ENCODE data around the gene OR1S2. TPM values are rescaled to one million over a fixed set of nuclear protein-coding genes. Genes with fewer than 3 reads are reported as not detected.

The OR1S2 gene
- not detected for polyA plus RNA-seq (2013, experiment 1 of 2)
- polyA plus RNA-seq (2013, experiment 2 of 2), result not detected

GRCh38 chr11:58204042-58204441, at the start of gene OR1S2:
TSS of gene OR1S2 (minus strand) at chr11:58204142. CDS start at chr11:58204142, 0 bp downstream.
- no peak within 1 kb of the TSS for H2AFZ ChIP-seq (ENCODE audit: low read length)
- no peak for DNase-seq (ENCODE audit: low spot score)
- H3K27me3 ChIP-seq (ENCODE audit: control insufficient read depth in 3 of 3, insufficient read depth in 3 of 3, low read depth in 1 of 3, low read length in 3 of 3), result no peaks in the 10 kb centered on the region
- H3K79me1 ChIP-seq (ENCODE audit: low read depth, low read length), result no peaks in the 10 kb centered on the region
- no peak within 1 kb of the TSS for H2BK5ac ChIP-seq (ENCODE audit: low read length)
- H3K4me2 ChIP-seq (ENCODE audit: insufficient read depth, low read length, poor library complexity, severe bottlenecking), result no peak within 1 kb of the TSS
- no peak within 1 kb of the TSS for H3K4me3 ChIP-seq (ENCODE audit: low read length in 2 of 2)
- H4K8ac ChIP-seq (ENCODE audit: low read depth, low read length), result no peak within 1 kb of the TSS
- no peak within 1 kb of the TSS for H3K4ac ChIP-seq (ENCODE audit: low read length)
- H3K4me1 ChIP-seq (ENCODE audit: control insufficient read depth in 2 of 2, insufficient read depth in 1 of 2, low read depth in 1 of 2, low read length in 2 of 2), result no peaks in the 10 kb centered on the region
- H3K27ac ChIP-seq (replicated peaks; ENCODE audit: low read length), result no peak within 1 kb of the TSS
- no peak within 1 kb of the TSS for H3K18ac ChIP-seq (ENCODE audit: low read length)
- no peak within 1 kb of the TSS for H3K14ac ChIP-seq (ENCODE audit: low read length)
- H3K9me3 ChIP-seq (replicated peaks in 1 of 2; ENCODE audit: control insufficient read depth in 2 of 2, insufficient read depth in 1 of 2, low read depth in 1 of 2, low read length in 2 of 2), result no peaks in the 10 kb centered on the region
- H2BK120ac ChIP-seq (ENCODE audit: low read depth, low read length), result no peak within 1 kb of the TSS
- H2BK12ac ChIP-seq (ENCODE audit: low read length), result no peak within 1 kb of the TSS
- H2BK15ac ChIP-seq (ENCODE audit: low read length), result no peak within 1 kb of the TSS
- no peak within 1 kb of the TSS for H3K23ac ChIP-seq (ENCODE audit: low read depth, low read length, poor library complexity)
- no peaks in the 10 kb centered on the region for H3K36me3 ChIP-seq (replicated peaks in 1 of 2; ENCODE audit: control insufficient read depth in 2 of 2, insufficient read depth in 2 of 2, low read length in 2 of 2)
- no peak within 1 kb of the TSS for H3K9ac ChIP-seq (ENCODE audit: low read depth, low read length, poor library complexity)
- H4K91ac ChIP-seq (ENCODE audit: low read depth, low read length, poor library complexity), result no peak within 1 kb of the TSS
- H2AK5ac ChIP-seq (ENCODE audit: low read depth, low read length), result no peak within 1 kb of the TSS

- no peak overlapping the region for H2BK120ac ChIP-seq (ENCODE audit: low read depth, low read length)
- H3K4me1 ChIP-seq (ENCODE audit: control insufficient read depth in 2 of 2, insufficient read depth in 1 of 2, low read depth in 1 of 2, low read length in 2 of 2), result no peaks in the 10 kb centered on the region
- no peak overlapping the region for H4K91ac ChIP-seq (ENCODE audit: low read depth, low read length, poor library complexity)
- H2BK5ac ChIP-seq (ENCODE audit: low read length), result no peak overlapping the region
- H2AFZ ChIP-seq (ENCODE audit: low read length), result no peak overlapping the region
- H3K36me3 ChIP-seq (replicated peaks in 1 of 2; ENCODE audit: control insufficient read depth in 2 of 2, insufficient read depth in 2 of 2, low read length in 2 of 2), result no peaks in the 10 kb centered on the region
- no peak overlapping the region for H2AK5ac ChIP-seq (ENCODE audit: low read depth, low read length)
- no peak overlapping the region for H3K9ac ChIP-seq (ENCODE audit: low read depth, low read length, poor library complexity)
- peaks cover 0 to 2% (median 0%) of the 10 kb centered on the region in 3 experiments for H3K27me3 ChIP-seq (ENCODE audit: control insufficient read depth in 3 of 3, insufficient read depth in 3 of 3, low read depth in 1 of 3, low read length in 3 of 3)
- H3K4me3 ChIP-seq (ENCODE audit: low read length in 2 of 2), result no peak overlapping the region
- H3K79me1 ChIP-seq (ENCODE audit: low read depth, low read length), result no peaks in the 10 kb centered on the region
- H2BK12ac ChIP-seq (ENCODE audit: low read length), result no peak overlapping the region
- no peak overlapping the region for H3K18ac ChIP-seq (ENCODE audit: low read length)
- H3K9me3 ChIP-seq (replicated peaks in 1 of 2; ENCODE audit: control insufficient read depth in 2 of 2, insufficient read depth in 1 of 2, low read depth in 1 of 2, low read length in 2 of 2), result peaks cover 0 to 2% of the 10 kb centered on the region in 2 donors
- no peak overlapping the region for H3K27ac ChIP-seq (replicated peaks; ENCODE audit: low read length)
- no peak overlapping the region for H3K14ac ChIP-seq (ENCODE audit: low read length)
- no peak overlapping the region for H4K8ac ChIP-seq (ENCODE audit: low read depth, low read length)
- WGBS, 2 donors (ENCODE audit: extremely low coverage in 2 of 2, insufficient read length in 2 of 2, insufficient replicate concordance in 1 of 2), result no CpG with 5 or more reads among the region's 2 CpGs
- no peak overlapping the region for H3K23ac ChIP-seq (ENCODE audit: low read depth, low read length, poor library complexity)
- H3K4me2 ChIP-seq (ENCODE audit: insufficient read depth, low read length, poor library complexity, severe bottlenecking), result no peak overlapping the region
- no peak overlapping the region for H2BK15ac ChIP-seq (ENCODE audit: low read length)
- H3K4ac ChIP-seq (ENCODE audit: low read length), result no peak overlapping the region
- DNase-seq (ENCODE audit: low spot score), result no peak
These were observed 40.0 kb upstream of the OR1S2 start for GRCh38 chr11:58243954-58244353.

- Histone ChIP-seq H2BK120ac (ENCODE audit: low read depth, low read length) (no peak overlapping the region), H3K4me2 (ENCODE audit: insufficient read depth, low read length, poor library complexity, severe bottlenecking) (no peak overlapping the region), H3K23ac (ENCODE audit: low read depth, low read length, poor library complexity) (peak overlapping the region; percentile 32), H2BK15ac (ENCODE audit: low read length) (no peak overlapping the region), H3K4me1 (ENCODE audit: control insufficient read depth in 2 of 2, insufficient read depth in 1 of 2, low read depth in 1 of 2, low read length in 2 of 2) (no peaks in the 10 kb centered on the region), H4K91ac (ENCODE audit: low read depth, low read length, poor library complexity) (no peak overlapping the region), H2BK12ac (ENCODE audit: low read length) (peak overlapping the region; percentile 24), H3K4me3 (ENCODE audit: low read length in 2 of 2) (peak overlapping the region in 1 of 2 donors; percentile 5), H3K14ac (ENCODE audit: low read length) (peak overlapping the region; percentile 49), H3K27ac (replicated peaks; ENCODE audit: low read length) (no peak overlapping the region), H3K9ac (ENCODE audit: low read depth, low read length, poor library complexity) (no peak overlapping the region), H3K27me3 (ENCODE audit: control insufficient read depth in 3 of 3, insufficient read depth in 3 of 3, low read depth in 1 of 3, low read length in 3 of 3) (no peaks in the 10 kb centered on the region), H2AFZ (ENCODE audit: low read length) (no peak overlapping the region), H3K9me3 (replicated peaks in 1 of 2; ENCODE audit: control insufficient read depth in 2 of 2, insufficient read depth in 1 of 2, low read depth in 1 of 2, low read length in 2 of 2) (no peaks in the 10 kb centered on the region), H2BK5ac (ENCODE audit: low read length) (no peak overlapping the region), H3K18ac (ENCODE audit: low read length) (peak overlapping the region; percentile 51), H3K36me3 (replicated peaks in 1 of 2; ENCODE audit: control insufficient read depth in 2 of 2, insufficient read depth in 2 of 2, low read length in 2 of 2) (no peaks in the 10 kb centered on the region), H3K79me1 (ENCODE audit: low read depth, low read length) (no peaks in the 10 kb centered on the region), H4K8ac (ENCODE audit: low read depth, low read length) (peak overlapping the region; percentile 88), H3K4ac (ENCODE audit: low read length) (no peak overlapping the region), H2AK5ac (ENCODE audit: low read depth, low read length) (no peak overlapping the region)
- no peak for DNase-seq (ENCODE audit: low spot score)
- no CpG with 5 or more reads among the region's 32 CpGs for WGBS, 2 donors (ENCODE audit: extremely low coverage in 2 of 2, insufficient read length in 2 of 2, insufficient replicate concordance in 1 of 2)
These were observed 24.1 kb upstream of the OR1S2 start for GRCh38 chr11:58227956-58228615.

- Histone ChIP-seq H3K23ac (ENCODE audit: low read depth, low read length, poor library complexity) (no peak overlapping the region), H3K27ac (replicated peaks; ENCODE audit: low read length) (no peak overlapping the region), H4K8ac (ENCODE audit: low read depth, low read length) (no peak overlapping the region), H2BK12ac (ENCODE audit: low read length) (no peak overlapping the region), H2AK5ac (ENCODE audit: low read depth, low read length) (no peak overlapping the region), H2BK15ac (ENCODE audit: low read length) (no peak overlapping the region), H2BK5ac (ENCODE audit: low read length) (no peak overlapping the region), H2AFZ (ENCODE audit: low read length) (no peak overlapping the region), H3K4me2 (ENCODE audit: insufficient read depth, low read length, poor library complexity, severe bottlenecking) (no peak overlapping the region), H3K4ac (ENCODE audit: low read length) (no peak overlapping the region), H2BK120ac (ENCODE audit: low read depth, low read length) (no peak overlapping the region), H3K36me3 (replicated peaks in 1 of 2; ENCODE audit: control insufficient read depth in 2 of 2, insufficient read depth in 2 of 2, low read length in 2 of 2) (no peaks in the 10 kb centered on the region), H3K14ac (ENCODE audit: low read length) (no peak overlapping the region), H3K4me3 (ENCODE audit: low read length in 2 of 2) (no peak overlapping the region), H3K9me3 (replicated peaks in 1 of 2; ENCODE audit: control insufficient read depth in 2 of 2, insufficient read depth in 1 of 2, low read depth in 1 of 2, low read length in 2 of 2) (no peaks in the 10 kb centered on the region), H3K18ac (ENCODE audit: low read length) (no peak overlapping the region), H3K79me1 (ENCODE audit: low read depth, low read length) (no peaks in the 10 kb centered on the region), H4K91ac (ENCODE audit: low read depth, low read length, poor library complexity) (no peak overlapping the region), H3K27me3 (ENCODE audit: control insufficient read depth in 3 of 3, insufficient read depth in 3 of 3, low read depth in 1 of 3, low read length in 3 of 3) (no peaks in the 10 kb centered on the region), H3K4me1 (ENCODE audit: control insufficient read depth in 2 of 2, insufficient read depth in 1 of 2, low read depth in 1 of 2, low read length in 2 of 2) (no peaks in the 10 kb centered on the region), H3K9ac (ENCODE audit: low read depth, low read length, poor library complexity) (no peak overlapping the region)
- no CpG with 5 or more reads among the region's 7 CpGs for WGBS, 2 donors (ENCODE audit: extremely low coverage in 2 of 2, insufficient read length in 2 of 2, insufficient replicate concordance in 1 of 2)
- no peak for DNase-seq (ENCODE audit: low spot score)
These were observed 18.8 kb upstream of the OR1S2 start for GRCh38 chr11:58222721-58223120.

Measured in neuronal stem cell (in vitro differentiated cells).